Panc1 (cell line): ENCODE results near the gene OPHN1. TPM values are rescaled to one million over a fixed set of nuclear protein-coding genes. Genes with fewer than 3 reads are reported as not detected.

Experiments used
- ATAC-seq: fragments of 200-7000 bp; cut with Tn5 transposase; 2 replicates; pipeline ENCODE4 v1.9.1; 2020; ENCODE audit warnings: mild to moderate bottlenecking, moderate library complexity
- BruUV-seq: library from RNA; stranded (reverse); fragments of 400-500 nt; replicated peaks from 2 replicates; lab custom pipeline; 2021; lab: Mats Ljungman, UMichigan
- CTCF ChIA-PET: fragments of 300-600 bp; sonication (Branson Sonifier 250); formaldehyde crosslinking; loops from one replicate; lab custom pipeline; 2022; ENCODE audit warnings: antibody characterized with exemption; lab: Charles Lee
- POLR2A ChIA-PET: fragments of 300-600 bp; sonication (Branson Sonifier 250); formaldehyde crosslinking; loops from one replicate; lab custom pipeline; 2022; ENCODE audit warnings: antibody characterized with exemption; lab: Charles Lee
- DNase-seq: peaks from one replicate; pipeline ENCODE4 v3.0.0-alpha.2; 2010; ENCODE audit warnings: low read depth, low spot score
- H3K27ac ChIP-seq: 2 replicates; pipeline ENCODE4 v1.5.1; 2011; ENCODE audit warnings: mild to moderate bottlenecking, low read length, inconsistent platforms
- H3K27me3 ChIP-seq: fragments of 200-500 bp; sonication (Bioruptor generic); 2 replicates; pipeline ENCODE4 v1.6.0; 2014; ENCODE audit warnings: low read length, inconsistent platforms; ENCODE audit not compliant: control insufficient read depth, insufficient read depth
- H3K36me3 ChIP-seq: fragments of 200-500 bp; sonication (Bioruptor generic); 2 replicates; pipeline ENCODE4 v1.5.1; 2014; ENCODE audit warnings: inconsistent platforms, mild to moderate bottlenecking, low read length, moderate library complexity; ENCODE audit not compliant: control insufficient read depth, insufficient read depth
- H3K4me1 ChIP-seq: 2 replicates; pipeline ENCODE4 v1.5.1; 2011; ENCODE audit warnings: inconsistent platforms, mild to moderate bottlenecking, low read length, moderate library complexity; ENCODE audit not compliant: control insufficient read depth, insufficient read depth
- H3K4me3 ChIP-seq, 2 experiments: 2 replicates each; pipeline ENCODE4 v1.5.1; 2011 to 2012; ENCODE audit warnings: low read depth in 2 of 2, low read length in 2 of 2, mild to moderate bottlenecking in 2 of 2, inconsistent platforms in 1 of 2, moderate library complexity in 1 of 2
- H3K9me3 ChIP-seq: fragments of 200-500 bp; sonication (Bioruptor generic); 2 replicates; pipeline ENCODE4 v1.5.1; 2014; ENCODE audit warnings: low read depth, mild to moderate bottlenecking, inconsistent platforms, low read length, moderate library complexity; ENCODE audit not compliant: control insufficient read depth, insufficient read depth
- POLR2AphosphoS5 ChIP-seq: IDR thresholded peaks from 2 replicates; pipeline ENCODE4 v1.6.1; 2012; ENCODE audit warnings: mild to moderate bottlenecking, low read depth, low read length, moderate library complexity
- SIN3A ChIP-seq: IDR thresholded peaks from 2 replicates; pipeline ENCODE4 v1.6.1; 2012; ENCODE audit warnings: low read depth, mild to moderate bottlenecking, low read length, moderate library complexity, borderline replicate concordance; ENCODE audit not compliant: insufficient read depth
- TCF7L2 ChIP-seq: IDR thresholded peaks from 2 replicates; pipeline ENCODE4 v1.6.1; 2011; ENCODE audit warnings: mild to moderate bottlenecking, low read depth, low read length, inconsistent platforms
- in situ Hi-C: cut with HindIII; loops from 2 replicates; pipeline ENCODE4 v1.10.0; 2016; ENCODE audit warnings: low sequenced_read_pairs, low pct_unique_long_range_greater_than_20kb
- intact Hi-C: fragments of 100-400 bp; cut with micrococcal nuclease; formaldehyde crosslinking; loops from one replicate; pipeline ENCODE4 v1.10.0; 2022; ENCODE audit not compliant: unreplicated experiment
- total RNA-seq: library from RNA; stranded (reverse); gene quantifications from one replicate; pipeline ENCODE4 v1.2.1, GENCODE V29; 2021; ENCODE audit not compliant: unreplicated experiment
- TF ChIP-seq, protein P1 (sequence below): fragments of 450-650 bp; IDR thresholded peaks from 2 replicates; pipeline ENCODE4 v1.5.1; 2017; ENCODE audit warnings: mild to moderate bottlenecking
- TF ChIP-seq, protein P2 (sequence below), 2 experiments: IDR thresholded peaks; 2 replicates each; pipeline ENCODE4 v1.6.1; 2011 to 2012; ENCODE audit warnings: low read depth in 2 of 2, control low read depth in 1 of 2, low read length in 1 of 2, mild to moderate bottlenecking in 1 of 2, moderate library complexity in 1 of 2; ENCODE audit not compliant: insufficient read depth in 1 of 2

OPHN1 gene
- total RNA-seq, 1 experiment from 2014 or later = 8.8 TPM

DNA sequence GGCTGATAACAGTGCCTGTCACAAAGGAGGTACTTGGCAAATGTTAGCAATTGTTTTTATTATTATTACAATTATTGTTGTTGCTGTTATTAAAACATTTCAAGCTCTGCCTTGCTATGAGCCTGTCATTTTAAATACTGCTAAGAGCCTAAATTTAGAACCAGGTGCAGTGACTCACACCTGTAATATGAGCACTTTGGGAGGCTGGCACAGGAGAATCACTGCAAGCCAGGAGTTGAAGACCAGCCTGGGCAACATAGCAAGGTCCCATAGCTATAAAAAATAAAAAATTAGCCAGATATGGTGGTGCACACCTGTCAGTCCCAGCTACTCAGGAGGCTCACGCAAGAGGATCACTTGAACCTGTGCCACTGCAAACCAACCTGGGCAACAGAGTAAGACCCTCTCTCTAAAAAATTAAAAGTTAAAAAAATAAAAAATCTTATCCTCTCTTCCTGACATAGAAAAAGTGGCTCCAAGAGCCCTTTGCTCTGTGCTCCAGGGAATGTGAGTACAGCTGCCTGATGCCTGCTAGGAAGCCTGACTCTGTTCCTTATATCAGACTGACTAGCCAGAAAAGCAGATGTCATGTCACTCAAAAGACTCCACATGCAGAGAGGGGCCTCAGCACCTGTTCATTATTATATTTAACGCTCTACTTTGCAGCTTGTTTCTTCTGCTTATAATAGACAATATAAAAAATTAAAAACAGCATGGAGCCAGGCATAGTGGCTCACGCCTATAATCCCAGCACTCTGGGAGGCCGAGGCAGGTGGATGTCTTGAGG is 234.0 kb downstream of the OPHN1 start:
- Histone ChIP-seq H3K9me3 (no peaks in the 10 kb centered on the region), H3K27me3 (no peaks in the 10 kb centered on the region), H3K27ac (no peak overlapping the region), H3K4me3 (no peak overlapping the region), H3K4me1 (no peaks in the 10 kb centered on the region), H3K36me3 (no peaks in the 10 kb centered on the region)
- no peak for ATAC-seq
- intact Hi-C loops (loop anchor here (5.0 kb wide), 2 partner anchors 293 to 513 kb away; no protein-coding TSS in a partner anchor), in situ Hi-C loops (no loop called here)
- POLR2A ChIA-PET = interaction anchor here (0.6 kb wide), 1 partner anchor 299 kb away, joined by 3 read pairs; no protein-coding TSS in a partner anchor
- no peak for DNase-seq
- CTCF ChIA-PET = no interaction called here
- BruUV-seq = no TSS peak
- TF ChIP-seq, protein P1, sequence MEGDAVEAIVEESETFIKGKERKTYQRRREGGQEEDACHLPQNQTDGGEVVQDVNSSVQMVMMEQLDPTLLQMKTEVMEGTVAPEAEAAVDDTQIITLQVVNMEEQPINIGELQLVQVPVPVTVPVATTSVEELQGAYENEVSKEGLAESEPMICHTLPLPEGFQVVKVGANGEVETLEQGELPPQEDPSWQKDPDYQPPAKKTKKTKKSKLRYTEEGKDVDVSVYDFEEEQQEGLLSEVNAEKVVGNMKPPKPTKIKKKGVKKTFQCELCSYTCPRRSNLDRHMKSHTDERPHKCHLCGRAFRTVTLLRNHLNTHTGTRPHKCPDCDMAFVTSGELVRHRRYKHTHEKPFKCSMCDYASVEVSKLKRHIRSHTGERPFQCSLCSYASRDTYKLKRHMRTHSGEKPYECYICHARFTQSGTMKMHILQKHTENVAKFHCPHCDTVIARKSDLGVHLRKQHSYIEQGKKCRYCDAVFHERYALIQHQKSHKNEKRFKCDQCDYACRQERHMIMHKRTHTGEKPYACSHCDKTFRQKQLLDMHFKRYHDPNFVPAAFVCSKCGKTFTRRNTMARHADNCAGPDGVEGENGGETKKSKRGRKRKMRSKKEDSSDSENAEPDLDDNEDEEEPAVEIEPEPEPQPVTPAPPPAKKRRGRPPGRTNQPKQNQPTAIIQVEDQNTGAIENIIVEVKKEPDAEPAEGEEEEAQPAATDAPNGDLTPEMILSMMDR = no peak
- TF ChIP-seq, protein P2, sequence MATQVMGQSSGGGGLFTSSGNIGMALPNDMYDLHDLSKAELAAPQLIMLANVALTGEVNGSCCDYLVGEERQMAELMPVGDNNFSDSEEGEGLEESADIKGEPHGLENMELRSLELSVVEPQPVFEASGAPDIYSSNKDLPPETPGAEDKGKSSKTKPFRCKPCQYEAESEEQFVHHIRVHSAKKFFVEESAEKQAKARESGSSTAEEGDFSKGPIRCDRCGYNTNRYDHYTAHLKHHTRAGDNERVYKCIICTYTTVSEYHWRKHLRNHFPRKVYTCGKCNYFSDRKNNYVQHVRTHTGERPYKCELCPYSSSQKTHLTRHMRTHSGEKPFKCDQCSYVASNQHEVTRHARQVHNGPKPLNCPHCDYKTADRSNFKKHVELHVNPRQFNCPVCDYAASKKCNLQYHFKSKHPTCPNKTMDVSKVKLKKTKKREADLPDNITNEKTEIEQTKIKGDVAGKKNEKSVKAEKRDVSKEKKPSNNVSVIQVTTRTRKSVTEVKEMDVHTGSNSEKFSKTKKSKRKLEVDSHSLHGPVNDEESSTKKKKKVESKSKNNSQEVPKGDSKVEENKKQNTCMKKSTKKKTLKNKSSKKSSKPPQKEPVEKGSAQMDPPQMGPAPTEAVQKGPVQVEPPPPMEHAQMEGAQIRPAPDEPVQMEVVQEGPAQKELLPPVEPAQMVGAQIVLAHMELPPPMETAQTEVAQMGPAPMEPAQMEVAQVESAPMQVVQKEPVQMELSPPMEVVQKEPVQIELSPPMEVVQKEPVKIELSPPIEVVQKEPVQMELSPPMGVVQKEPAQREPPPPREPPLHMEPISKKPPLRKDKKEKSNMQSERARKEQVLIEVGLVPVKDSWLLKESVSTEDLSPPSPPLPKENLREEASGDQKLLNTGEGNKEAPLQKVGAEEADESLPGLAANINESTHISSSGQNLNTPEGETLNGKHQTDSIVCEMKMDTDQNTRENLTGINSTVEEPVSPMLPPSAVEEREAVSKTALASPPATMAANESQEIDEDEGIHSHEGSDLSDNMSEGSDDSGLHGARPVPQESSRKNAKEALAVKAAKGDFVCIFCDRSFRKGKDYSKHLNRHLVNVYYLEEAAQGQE (IDR thresholded peaks at IDR 0.05; ENCODE audit: insufficient read depth in 1 of 2, low read depth in 2 of 2, low read length in 1 of 2) = no peak
- TF ChIP-seq POLR2AphosphoS5 (no peak), SIN3A (no peak), TCF7L2 (no peak)

DNA sequence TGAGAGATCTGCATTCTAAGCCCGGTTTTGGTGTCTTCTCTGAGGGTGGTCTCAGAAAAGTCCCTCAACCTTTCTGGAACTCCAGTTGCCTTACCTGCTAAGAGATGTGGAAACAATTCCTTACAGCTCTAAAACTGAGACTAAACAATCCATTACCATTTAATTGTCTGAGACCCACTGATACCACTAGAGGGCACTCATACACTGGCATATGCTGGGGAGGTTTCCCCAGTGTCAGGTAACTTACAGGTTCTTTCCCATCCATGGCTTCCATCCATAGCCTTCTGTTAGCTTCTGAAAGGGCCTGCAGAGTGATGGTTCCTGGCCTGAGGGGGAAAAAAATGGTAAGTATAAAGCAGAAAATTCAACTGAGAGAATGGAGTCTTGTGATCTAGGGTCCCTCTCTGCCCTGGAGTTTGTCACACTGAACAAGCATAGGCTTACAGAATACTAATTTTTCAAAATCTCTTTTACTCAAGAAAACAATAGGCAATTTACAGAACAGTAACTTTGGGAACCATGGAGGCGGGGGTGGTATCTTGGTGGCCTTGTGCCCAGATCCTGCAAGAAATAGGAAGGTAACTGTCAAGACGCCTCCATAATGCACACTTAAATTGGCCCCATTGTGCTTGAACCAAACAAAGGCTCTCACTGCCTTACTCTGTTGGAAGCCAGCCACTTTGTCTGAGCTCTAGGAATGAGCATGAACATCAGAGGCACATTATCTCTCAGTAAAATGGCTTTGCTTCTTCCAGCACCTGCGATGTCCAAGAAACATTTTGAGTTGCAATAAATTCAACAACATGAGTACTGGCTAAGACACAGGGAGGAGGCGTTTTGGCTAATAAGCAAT is 236.1 kb downstream of the OPHN1 start:
- Histone ChIP-seq H3K4me3 (no peak overlapping the region), H3K36me3 (no peaks in the 10 kb centered on the region), H3K27ac (no peak overlapping the region), H3K4me1 (no peaks in the 10 kb centered on the region), H3K27me3 (no peaks in the 10 kb centered on the region), H3K9me3 (no peaks in the 10 kb centered on the region)
- DNase-seq (peak; percentile 38), ATAC-seq (peak; percentile 84)
- no TSS peak for BruUV-seq
- intact Hi-C loops (loop anchor here (5.0 kb wide), 2 partner anchors 295 to 515 kb away; no protein-coding TSS in a partner anchor), in situ Hi-C loops (no loop called here)
- no peak for TF ChIP-seq POLR2AphosphoS5
- TF ChIP-seq, protein P1 = peak; percentile 76
- ChIA-PET POLR2A (no interaction called here), CTCF (interaction anchor here (0.6 to 1.3 kb wide), 5 partner anchors 235 to 513 kb away, joined by 3 to 8 read pairs (median 3); partner anchors contain the start of gene OPHN1)
